Common myeloid progenitor, CD34-positive (primary cell): ENCODE measurements around the gene CDS1.
A peak's percentile ranks its signal among the peaks of the same experiment; 100 is the strongest.

Source experiments
- CTCF ChIA-PET: fragments of 350-600 bp; sonication (Branson Sonifier 250); formaldehyde crosslinking; loops from one replicate; lab custom pipeline; 2021; ENCODE audit warnings: antibody characterized with exemption; lab: Charles Lee
- POLR2A ChIA-PET: fragments of 350-600 bp; sonication (Branson Sonifier 250); formaldehyde crosslinking; loops from one replicate; lab custom pipeline; 2021; ENCODE audit warnings: antibody characterized with exemption; lab: Charles Lee
- DNase-seq, 3 donors: peaks; one replicate each; pipeline versions ENCODE4 v3.0.0 to v3.0.0-alpha.2; 2013
- H3K27ac ChIP-seq, 2 experiments: 1 replicate in 1 of 2; 2 replicates in 1 of 2; pipeline ENCODE4 v1.7.0; 2013; ENCODE audit warnings: inconsistent platforms in 2 of 2, low read length in 2 of 2, mild to moderate bottlenecking in 2 of 2, low read depth in 1 of 2, moderate library complexity in 1 of 2; ENCODE audit not compliant: severe bottlenecking in 2 of 2, insufficient read depth in 1 of 2, poor library complexity in 1 of 2
- H3K27me3 ChIP-seq, 5 experiments: replicated peaks in 2 of 5; 1 replicate in 3 of 5; 2 replicates in 2 of 5; pipeline versions ENCODE4 v1.6.1 to v1.7.0; 2013; ENCODE audit warnings: low read length in 4 of 5, mild to moderate bottlenecking in 2 of 5, moderate library complexity in 2 of 5, inconsistent platforms in 1 of 5; ENCODE audit not compliant: insufficient read depth in 5 of 5, control insufficient read depth in 4 of 5
- H3K36me3 ChIP-seq, 4 experiments: 1 replicate in 2 of 4; 2 replicates in 2 of 4; pipeline versions ENCODE4 v1.6.1 to v1.7.0; 2013; ENCODE audit warnings: low read length in 3 of 4, control low read depth in 1 of 4, mild to moderate bottlenecking in 1 of 4; ENCODE audit not compliant: control insufficient read depth in 4 of 4, insufficient read depth in 4 of 4
- H3K4me1 ChIP-seq, 4 experiments: 1 replicate in 3 of 4; 2 replicates in 1 of 4; pipeline versions ENCODE4 v1.6.1 to v1.7.1; 2013; ENCODE audit warnings: low read length in 3 of 4, mild to moderate bottlenecking in 3 of 4, control low read depth in 1 of 4, inconsistent platforms in 1 of 4, moderate library complexity in 1 of 4; ENCODE audit not compliant: control insufficient read depth in 4 of 4, insufficient read depth in 4 of 4; ENCODE audit errors: control extremely low read depth in 1 of 4
- H3K4me3 ChIP-seq, 7 experiments: 1 replicate in 4 of 7; 2 replicates in 3 of 7; pipeline versions ENCODE4 v1.5.1 to v1.7.0; 2013; ENCODE audit warnings: mild to moderate bottlenecking in 7 of 7, low read length in 6 of 7, moderate library complexity in 6 of 7, inconsistent platforms in 2 of 7, low read depth in 2 of 7, control low read depth in 1 of 7; ENCODE audit not compliant: insufficient read depth in 4 of 7, control insufficient read depth in 1 of 7; ENCODE audit errors: extremely low read depth in 1 of 7
- H3K9me3 ChIP-seq, 5 experiments: 1 replicate in 4 of 5; 2 replicates in 1 of 5; pipeline versions ENCODE4 v1.6.1 to v1.7.1; 2013; ENCODE audit warnings: low read length in 4 of 5, mild to moderate bottlenecking in 2 of 5, inconsistent platforms in 1 of 5, low read depth in 1 of 5, moderate library complexity in 1 of 5; ENCODE audit not compliant: control insufficient read depth in 4 of 5, insufficient read depth in 2 of 5; ENCODE audit errors: control extremely low read depth in 1 of 5
- WGBS: methylation state at CpG from one replicate; pipeline ENCODE4 v1.1.5; 2013; ENCODE audit not compliant: insufficient coverage; 5-methylcytosine and 5-hydroxymethylcytosine counted together

Gene CDS1

GRCh38 chr4:84579403-84579776 is 3.5 kb upstream of the CDS1 start:
- CTCF ChIA-PET = interaction anchor here (0.9 to 1.8 kb wide), 4 partner anchors 11 to 392 kb away, joined by 3 to 11 read pairs (median 3); no protein-coding TSS in a partner anchor

DNA sequence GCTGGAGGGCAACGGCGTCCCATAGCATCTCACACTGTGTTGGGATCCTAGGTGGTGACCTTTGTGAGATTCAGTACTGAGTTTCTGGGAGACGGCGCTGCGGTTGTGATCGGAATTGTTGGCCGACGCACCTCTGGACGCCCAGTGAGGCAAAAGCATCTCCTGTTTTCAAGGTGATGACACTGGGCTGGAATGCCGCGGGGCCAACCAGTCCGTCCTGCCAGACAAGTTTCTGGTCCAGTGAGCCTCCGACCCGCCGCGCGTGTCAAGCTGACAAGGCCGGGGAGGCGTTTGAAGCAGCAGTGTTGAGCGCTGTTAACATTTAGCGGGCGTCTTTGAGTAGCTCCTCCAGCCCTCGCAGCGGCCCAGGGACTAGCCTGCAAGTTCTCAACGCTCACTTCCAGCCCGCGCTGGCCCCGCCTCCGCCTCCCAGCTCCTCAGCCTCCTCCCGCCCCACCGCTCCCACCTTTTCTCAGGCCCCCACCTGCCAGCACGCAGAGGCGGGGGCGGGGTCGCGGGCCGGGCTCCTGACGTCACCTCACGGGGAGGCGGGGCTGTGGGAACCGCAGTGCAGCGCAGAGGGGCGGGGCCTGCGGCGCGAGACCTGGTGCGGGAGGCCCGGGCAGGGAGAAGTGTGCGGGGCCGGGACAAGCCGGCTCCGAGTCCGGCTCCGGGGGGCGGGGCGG is 482 bp upstream of the CDS1 start:
- ChIA-PET POLR2A (no interaction called here), CTCF (interaction anchor here (1.3 kb wide), 1 partner anchor 388 kb away, joined by 3 read pairs; no protein-coding TSS in a partner anchor)
- Histone ChIP-seq H3K4me3 (peak overlapping the region; percentile 37 to 76 (median 72)), H3K4me1 (peaks cover 0 to 21% (median 16%) of the 10 kb centered on the region in 4 experiments), H3K27ac (no peak overlapping the region), H3K36me3 (no peaks in the 10 kb centered on the region), H3K9me3 (peaks cover 0 to 2% (median 0%) of the 10 kb centered on the region in 5 experiments), H3K27me3 (peaks cover 32 to 61% (median 36%) of the 10 kb centered on the region in 5 experiments)
- DNase-seq = peak; percentile 82 to 92 (median 89)
- under 1% methylated on average over 35 of the region's 56 CpGs for WGBS

More at GRCh38 chr4:84579403-84579776, 3.5 kb upstream of the CDS1 start:
- POLR2A ChIA-PET = no interaction called here
- H3K27me3 ChIP-seq = peaks cover 24 to 47% (median 29%) of the 10 kb centered on the region in 5 experiments
- 100% methylated on average over 2 of the region's 4 CpGs for WGBS
- DNase-seq = no peak
- H3K27ac ChIP-seq = no peak overlapping the region
- peaks cover 0 to 21% (median 16%) of the 10 kb centered on the region in 4 experiments for H3K4me1 ChIP-seq
- H3K4me3 ChIP-seq = no peak overlapping the region
- no peaks in the 10 kb centered on the region for H3K36me3 ChIP-seq
- no peaks in the 10 kb centered on the region for H3K9me3 ChIP-seq

GRCh38 chr4:84583876-84584380 is 1.0 kb downstream of the CDS1 start:
- 34% methylated on average over 7 of the region's 16 CpGs for WGBS
- Histone ChIP-seq H3K36me3 (no peaks in the 10 kb centered on the region), H3K27me3 (peaks cover 31 to 58% (median 34%) of the 10 kb centered on the region in 5 experiments), H3K4me3 (peak overlapping the region; percentile 37 to 76 (median 72)), H3K9me3 (peaks cover 0 to 9% (median 3%) of the 10 kb centered on the region in 5 experiments), H3K27ac (no peak overlapping the region), H3K4me1 (peaks cover 0 to 21% (median 16%) of the 10 kb centered on the region in 4 experiments)
- POLR2A ChIA-PET = no interaction called here
- DNase-seq = peak in 2 of 3 donors; percentile 40 to 63
- CTCF ChIA-PET = interaction anchor here (1.3 kb wide), 1 partner anchor 387 kb away, joined by 3 read pairs; no protein-coding TSS in a partner anchor

GRCh38 chr4:84585251-84585650 is 2.3 kb downstream of the CDS1 start:
- H3K36me3 ChIP-seq = no peaks in the 10 kb centered on the region
- H3K27ac ChIP-seq = no peak overlapping the region
- ChIA-PET POLR2A (no interaction called here), CTCF (no interaction called here)
- DNase-seq = no peak
- H3K9me3 ChIP-seq = peaks cover 0 to 9% (median 4%) of the 10 kb centered on the region in 5 experiments
- peaks cover 31 to 53% (median 32%) of the 10 kb centered on the region in 5 experiments for H3K27me3 ChIP-seq
- no peak overlapping the region for H3K4me3 ChIP-seq
- H3K4me1 ChIP-seq = peaks cover 0 to 21% (median 16%) of the 10 kb centered on the region in 4 experiments

GRCh38 chr4:84594724-84595123 is 11.8 kb downstream of the CDS1 start:
- POLR2A ChIA-PET = no interaction called here
- CTCF ChIA-PET = no interaction called here
- no peak for DNase-seq

GRCh38 chr4:84596826-84597225 is 13.9 kb downstream of the CDS1 start:
- CTCF ChIA-PET = no interaction called here
- no peak for DNase-seq
- H3K27ac ChIP-seq = no peak overlapping the region

More at GRCh38 chr4:84594724-84595123, 11.8 kb downstream of the CDS1 start:
- Histone ChIP-seq H3K4me1 (no peaks in the 10 kb centered on the region), H3K9me3 (no peaks in the 10 kb centered on the region), H3K27ac (no peak overlapping the region), H3K36me3 (no peaks in the 10 kb centered on the region), H3K4me3 (no peak overlapping the region), H3K27me3 (no peaks in the 10 kb centered on the region)
- whole genome bisulfite sequencing = 100% methylated on average over 1 of the region's 2 CpGs

GRCh38 chr4:84597450-84597849 is 14.5 kb downstream of the CDS1 start:
- H3K36me3 ChIP-seq = no peaks in the 10 kb centered on the region
- POLR2A ChIA-PET = no interaction called here
- no peak overlapping the region for H3K27ac ChIP-seq
- H3K27me3 ChIP-seq = no peaks in the 10 kb centered on the region
- no peak overlapping the region for H3K4me3 ChIP-seq
- no peaks in the 10 kb centered on the region for H3K4me1 ChIP-seq
- CTCF ChIA-PET = no interaction called here
- no peak for DNase-seq
- no peaks in the 10 kb centered on the region for H3K9me3 ChIP-seq
- 72% methylated on average over 3 of the region's 4 CpGs for WGBS

More at GRCh38 chr4:84596826-84597225, 13.9 kb downstream of the CDS1 start:
- no peaks in the 10 kb centered on the region for H3K27me3 ChIP-seq
- H3K4me3 ChIP-seq = no peak overlapping the region
- no peaks in the 10 kb centered on the region for H3K36me3 ChIP-seq
- H3K4me1 ChIP-seq = no peaks in the 10 kb centered on the region
- H3K9me3 ChIP-seq = no peaks in the 10 kb centered on the region
- POLR2A ChIA-PET = no interaction called here
- 100% methylated on average over 2 of the region's 4 CpGs for WGBS
